ENCODE data around the gene AUH. TPM values are rescaled to one million over a fixed set of nuclear protein-coding genes. Genes with fewer than 3 reads are reported as not detected.
"Not testable (repeated sequence)": the region's sequence is repeated elsewhere in the genome, so short reads cannot be mapped to it uniquely, and the experiment has no call there.

The AUH gene
- total RNA-seq, 4 donors from 2014 or later, result 26.0 to 61.0 (median 31.0) TPM

GRCh38 chr9:91378695-91379127 lies 17.0 kb upstream of the AUH start:
- TF ChIP-seq POLR2A (IDR thresholded peaks at IDR 0.05) (no peak), CTCF (IDR thresholded peaks at IDR 0.05) (no peak), POLR2AphosphoS5 (IDR thresholded peaks at IDR 0.05) (no peak), EP300 (IDR thresholded peaks at IDR 0.05) (no peak)

GRCh38 chr9:91378054-91378453 lies 16.3 kb upstream of the AUH start:
- H3K4me3 ChIP-seq; H3K27me3 ChIP-seq; H3K27ac ChIP-seq; H3K36me3 ChIP-seq; H3K4me1 ChIP-seq; DNase-seq (ENCODE audit: low spot score in 2 of 2); H3K9me3 ChIP-seq: not testable (repeated sequence)
- WGBS, result 100% methylated on average over 3 of the region's 3 CpGs

More at GRCh38 chr9:91378695-91379127, 17.0 kb upstream of the AUH start:
- DNase-seq (ENCODE audit: low spot score in 2 of 2), result no peak
- WGBS, result 72% methylated on average over 2 of the region's 2 CpGs
- H3K9me3 ChIP-seq, result no peaks in the 10 kb centered on the region
- H3K4me3 ChIP-seq, result no peak overlapping the region
- peaks cover 5% of the 10 kb centered on the region for H3K4me1 ChIP-seq
- no peak overlapping the region for H3K27ac ChIP-seq
- no peaks in the 10 kb centered on the region for H3K36me3 ChIP-seq
- no peaks in the 10 kb centered on the region for H3K27me3 ChIP-seq

- Histone ChIP-seq H3K36me3 (no peaks in the 10 kb centered on the region), H3K9me3 (no peaks in the 10 kb centered on the region), H3K27ac (no peak overlapping the region), H3K4me1 (peaks cover 5% of the 10 kb centered on the region), H3K4me3 (no peak overlapping the region), H3K27me3 (no peaks in the 10 kb centered on the region)
- DNase-seq (ENCODE audit: low spot score in 2 of 2), result no peak
- TF ChIP-seq POLR2AphosphoS5 (IDR thresholded peaks at IDR 0.05) (no peak), POLR2A (IDR thresholded peaks at IDR 0.05) (no peak), EP300 (IDR thresholded peaks at IDR 0.05) (no peak), CTCF (IDR thresholded peaks at IDR 0.05) (no peak)
- 71% methylated on average over 4 of the region's 4 CpGs for WGBS
These were observed 14.5 kb upstream of the AUH start for GRCh38 chr9:91376239-91376638.

GRCh38 chr9:91374939-91375338 lies 13.2 kb upstream of the AUH start:
- Histone ChIP-seq H3K36me3 (no peaks in the 10 kb centered on the region), H3K4me3 (no peak overlapping the region), H3K4me1 (peaks cover 5% of the 10 kb centered on the region), H3K27ac (no peak overlapping the region), H3K27me3 (no peaks in the 10 kb centered on the region), H3K9me3 (no peaks in the 10 kb centered on the region)
- 16% methylated on average over 3 of the region's 3 CpGs for WGBS
- TF ChIP-seq EP300 (IDR thresholded peaks at IDR 0.05), result no peak
- TF ChIP-seq POLR2AphosphoS5 (IDR thresholded peaks at IDR 0.05), result no peak
- TF ChIP-seq POLR2A (IDR thresholded peaks at IDR 0.05), result no peak
- no peak for TF ChIP-seq CTCF (IDR thresholded peaks at IDR 0.05)
- no peak for DNase-seq (ENCODE audit: low spot score in 2 of 2)

DNA sequence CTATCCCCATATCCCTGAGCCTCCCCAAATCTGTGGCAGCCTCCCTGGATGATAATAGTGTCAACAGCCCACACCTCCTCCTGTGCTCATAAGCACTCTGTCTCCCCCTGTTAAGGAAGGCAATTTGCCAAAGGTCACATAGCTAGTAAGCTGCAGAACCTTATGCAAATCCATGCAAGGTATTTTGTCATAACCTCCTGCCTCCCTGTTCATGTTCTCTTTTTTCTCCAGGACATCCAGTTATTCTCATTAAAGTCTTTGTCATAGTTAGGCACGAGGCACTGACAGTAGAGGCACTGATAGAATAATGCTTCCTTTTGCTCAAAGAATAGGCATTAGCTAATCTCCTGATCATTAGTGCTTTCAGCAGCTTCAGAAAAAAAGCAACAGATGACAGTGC lies 10.2 kb upstream of the AUH start:
- H3K27me3 ChIP-seq, result no peaks in the 10 kb centered on the region
- DNase-seq (ENCODE audit: low spot score in 2 of 2), result no peak
- no peak overlapping the region for H3K4me3 ChIP-seq
- no peaks in the 10 kb centered on the region for H3K36me3 ChIP-seq
- no peaks in the 10 kb centered on the region for H3K9me3 ChIP-seq
- TF ChIP-seq POLR2AphosphoS5 (IDR thresholded peaks at IDR 0.05) (no peak), POLR2A (IDR thresholded peaks at IDR 0.05) (no peak), EP300 (IDR thresholded peaks at IDR 0.05) (no peak), CTCF (IDR thresholded peaks at IDR 0.05) (no peak)
- 74% methylated on average over 1 of the region's 1 CpG for WGBS
- no peak overlapping the region for H3K27ac ChIP-seq
- peaks cover 5% of the 10 kb centered on the region for H3K4me1 ChIP-seq

DNA sequence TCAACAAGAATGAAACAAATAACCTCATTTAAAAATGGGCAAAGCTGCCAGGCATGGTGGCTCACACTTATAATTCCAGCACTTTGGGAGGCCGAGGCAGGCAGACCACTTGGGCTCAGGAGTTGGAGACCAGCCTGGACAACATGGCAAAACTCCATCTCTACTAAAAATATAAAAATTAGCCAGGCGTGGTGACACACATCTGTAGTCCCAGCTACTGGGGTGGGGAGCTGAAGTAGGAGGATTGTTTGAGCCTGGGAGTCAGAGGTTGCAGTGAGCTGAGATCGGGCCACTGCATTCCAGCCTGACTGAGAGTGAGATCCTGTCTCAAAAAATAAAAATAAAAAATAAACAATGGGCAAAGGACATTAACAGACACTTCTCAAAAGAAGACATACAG lies 8.3 kb upstream of the AUH start:
- 84% methylated on average over 3 of the region's 3 CpGs for WGBS

More for the DNA sequence above, 8.3 kb upstream of the AUH start:
- not testable (repeated sequence) for H3K4me1 ChIP-seq; H3K9me3 ChIP-seq; DNase-seq (ENCODE audit: low spot score in 2 of 2); H3K36me3 ChIP-seq; H3K27ac ChIP-seq; H3K4me3 ChIP-seq; H3K27me3 ChIP-seq
